Measurements from ENCODE around the gene MUC12.

Gene MUC12

DNA sequence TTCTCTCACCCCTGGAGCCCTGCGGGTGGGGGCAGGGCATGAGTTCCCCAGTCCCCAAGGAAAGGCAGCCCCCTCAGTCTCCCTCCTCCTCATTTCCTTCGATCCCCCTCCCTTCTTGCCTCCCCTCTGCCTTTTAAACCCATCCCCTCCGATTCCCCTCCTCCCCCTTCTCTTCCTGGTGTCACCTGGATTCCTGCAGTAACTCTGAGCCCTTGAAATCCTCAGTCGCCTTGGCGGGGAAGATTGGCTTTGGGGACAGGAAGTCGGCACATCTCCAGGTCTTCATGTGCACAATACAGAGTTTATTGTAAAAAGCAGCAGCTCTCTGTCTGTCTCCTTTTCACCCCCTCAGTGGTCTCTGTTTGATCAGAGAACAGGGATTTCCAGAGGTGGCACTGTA lies 1.3 kb upstream of the MUC12 start:
- TF ChIP-seq ZFX (IDR thresholded peaks at IDR 0.05; ENCODE audit: borderline replicate concordance): no peak
- TF ChIP-seq CTCF (IDR thresholded peaks at IDR 0.05): no peak
- no peak overlapping the region for H3K27ac ChIP-seq

- TF ChIP-seq CTCF (IDR thresholded peaks at IDR 0.05) (no peak), ZFX (IDR thresholded peaks at IDR 0.05; ENCODE audit: borderline replicate concordance) (no peak)
- H3K27ac ChIP-seq: no peak overlapping the region
These were observed 715 bp upstream of the MUC12 start for GRCh38 chr7:100968650-100969049.

GRCh38 chr7:100971111-100972001 lies 2.0 kb downstream of the MUC12 start:
- no peak overlapping the region for H3K27ac ChIP-seq
- TF ChIP-seq CTCF (IDR thresholded peaks at IDR 0.05): no peak
- no peak for TF ChIP-seq ZFX (IDR thresholded peaks at IDR 0.05; ENCODE audit: borderline replicate concordance)

GRCh38 chr7:100972002-100972347 lies 2.6 kb downstream of the MUC12 start:
- TF ChIP-seq CTCF (IDR thresholded peaks at IDR 0.05) (no peak), ZFX (IDR thresholded peaks at IDR 0.05; ENCODE audit: borderline replicate concordance) (no peak)
- no peak overlapping the region for H3K27ac ChIP-seq

GRCh38 chr7:100974021-100974420 lies 4.7 kb downstream of the MUC12 start:
- TF ChIP-seq ZFX (IDR thresholded peaks at IDR 0.05; ENCODE audit: borderline replicate concordance) (no peak), CTCF (IDR thresholded peaks at IDR 0.05) (no peak)
- no peak overlapping the region for H3K27ac ChIP-seq

GRCh38 chr7:100975371-100975821 lies 6.0 kb downstream of the MUC12 start:
- no peak for TF ChIP-seq ZFX (IDR thresholded peaks at IDR 0.05; ENCODE audit: borderline replicate concordance)
- no peak for TF ChIP-seq CTCF (IDR thresholded peaks at IDR 0.05)
- H3K27ac ChIP-seq: no peak overlapping the region

- no peak overlapping the region for H3K27ac ChIP-seq
- TF ChIP-seq CTCF (IDR thresholded peaks at IDR 0.05): no peak
These were observed 8.9 kb downstream of the MUC12 start for GRCh38 chr7:100978300-100978699.

Measured in 22Rv1 (cell line).